ENCODE data around the gene ZFYVE9. TPM values are rescaled to one million over a fixed set of nuclear protein-coding genes. Genes with fewer than 3 reads are reported as not detected.

The ZFYVE9 gene
- polyA plus RNA-seq, 3 donors, result 0.09 TPM; not detected in 2

DNA sequence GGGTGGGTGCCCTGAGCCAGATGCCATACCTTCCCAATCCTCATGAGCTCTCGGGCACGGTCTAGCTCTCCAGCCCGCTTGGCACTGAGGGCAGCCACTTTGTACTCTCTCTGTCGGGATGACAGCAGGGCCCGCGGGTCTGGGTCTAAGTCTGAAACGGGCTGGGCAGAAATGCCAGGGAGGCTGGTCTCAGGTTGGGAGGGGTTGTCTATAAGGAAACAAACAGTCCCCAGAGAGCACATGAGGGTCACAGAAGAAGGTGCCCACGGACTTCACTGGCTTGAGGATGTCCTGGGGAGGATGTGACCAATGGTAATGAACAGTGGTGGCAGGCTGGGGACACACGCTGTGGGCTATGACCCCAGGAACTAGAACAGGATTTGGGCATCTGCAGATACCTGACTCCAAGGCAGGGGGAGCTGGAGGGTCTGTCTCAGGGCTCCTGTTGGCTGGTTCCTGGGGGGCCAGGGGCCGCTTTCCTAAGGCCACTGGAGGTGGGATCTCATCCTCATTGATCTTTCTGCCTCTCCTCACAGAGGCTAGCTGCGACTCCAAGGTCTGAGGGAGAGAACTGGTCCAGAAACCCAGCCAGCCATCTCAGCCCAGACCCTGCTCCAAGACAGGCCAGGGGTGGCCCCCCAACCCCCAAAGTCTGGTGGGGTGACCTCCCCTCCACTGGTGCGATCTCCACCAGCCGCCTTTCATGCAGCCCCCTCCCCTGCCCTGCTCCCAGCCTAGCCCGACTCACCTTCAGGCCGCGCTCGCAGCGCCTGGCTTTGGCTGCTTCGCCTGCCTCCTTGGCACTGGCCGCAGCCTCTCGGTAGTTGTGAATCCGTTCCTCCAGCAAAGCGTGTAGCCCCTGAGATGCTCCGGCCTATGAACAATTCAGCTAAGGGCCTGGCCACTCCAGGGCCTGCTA lies 218.0 kb downstream of the ZFYVE9 start:
- peaks cover 9% of the 10 kb centered on the region for H3K4me1 Mint-ChIP-seq

GRCh38 chr1:52360595-52360968 lies 218.7 kb downstream of the ZFYVE9 start:
- peak overlapping the region in 2 of 7 donors; percentile 38 to 64 for H3K27ac Mint-ChIP-seq
- intact Hi-C loops (cut with micrococcal nuclease), result no loop called here

More for the DNA sequence above, 218.0 kb downstream of the ZFYVE9 start:
- Histone ChIP-seq H3K79me2 (ENCODE audit: insufficient read depth, low read length) (peaks cover 22% of the 10 kb centered on the region), H3K4me2 (replicated peaks; ENCODE audit: extremely low read depth, low read length, poor library complexity, severe bottlenecking) (no peak overlapping the region), H3K27ac (ENCODE audit: low read depth in 1 of 2, low read length in 2 of 2) (no peak overlapping the region), H2AFZ (ENCODE audit: insufficient read depth, low read depth, low read length, poor library complexity, severe bottlenecking) (no peak overlapping the region), H3K4me1 (ENCODE audit: control insufficient read depth in 1 of 2, insufficient read depth in 2 of 2, low read length in 2 of 2) (peaks cover 7 to 8% of the 10 kb centered on the region in 2 donors), H3K4me3 (replicated peaks in 1 of 3; ENCODE audit: low read depth in 2 of 3, low read length in 3 of 3) (no peak overlapping the region), H3K9me3 (replicated peaks in 1 of 2; ENCODE audit: control insufficient read depth in 1 of 2, insufficient read depth in 1 of 2, low read length in 2 of 2) (no peaks in the 10 kb centered on the region), H4K20me1 (ENCODE audit: insufficient read depth, low read length) (peaks cover 12% of the 10 kb centered on the region), H3K9ac (ENCODE audit: insufficient read depth, low read length, poor library complexity, severe bottlenecking) (no peak overlapping the region), H3K36me3 (replicated peaks in 1 of 2; ENCODE audit: control insufficient read depth in 1 of 2, insufficient read depth in 2 of 2, low read length in 2 of 2) (peaks cover 78 to 91% of the 10 kb centered on the region in 2 donors), H3K27me3 (ENCODE audit: control insufficient read depth in 2 of 2, insufficient read depth in 2 of 2, low read length in 2 of 2) (no peaks in the 10 kb centered on the region)
- H3K4me3 Mint-ChIP-seq, result no peak overlapping the region
- peak overlapping the region in 3 of 7 donors; percentile 38 to 58 (median 54) for H3K27ac Mint-ChIP-seq
- peaks cover 0 to 2% (median 0%) of the 10 kb centered on the region in 3 donors for H3K27me3 Mint-ChIP-seq (ENCODE audit: low read depth in 3 of 3)
- intact Hi-C loops (cut with micrococcal nuclease), result no loop called here
- peaks cover 0 to 2% (median 0%) of the 10 kb centered on the region in 7 donors for H3K9me3 Mint-ChIP-seq
- peaks cover 77 to 88% of the 10 kb centered on the region in 2 donors for H3K36me3 Mint-ChIP-seq
- TF ChIP-seq, protein P1, sequence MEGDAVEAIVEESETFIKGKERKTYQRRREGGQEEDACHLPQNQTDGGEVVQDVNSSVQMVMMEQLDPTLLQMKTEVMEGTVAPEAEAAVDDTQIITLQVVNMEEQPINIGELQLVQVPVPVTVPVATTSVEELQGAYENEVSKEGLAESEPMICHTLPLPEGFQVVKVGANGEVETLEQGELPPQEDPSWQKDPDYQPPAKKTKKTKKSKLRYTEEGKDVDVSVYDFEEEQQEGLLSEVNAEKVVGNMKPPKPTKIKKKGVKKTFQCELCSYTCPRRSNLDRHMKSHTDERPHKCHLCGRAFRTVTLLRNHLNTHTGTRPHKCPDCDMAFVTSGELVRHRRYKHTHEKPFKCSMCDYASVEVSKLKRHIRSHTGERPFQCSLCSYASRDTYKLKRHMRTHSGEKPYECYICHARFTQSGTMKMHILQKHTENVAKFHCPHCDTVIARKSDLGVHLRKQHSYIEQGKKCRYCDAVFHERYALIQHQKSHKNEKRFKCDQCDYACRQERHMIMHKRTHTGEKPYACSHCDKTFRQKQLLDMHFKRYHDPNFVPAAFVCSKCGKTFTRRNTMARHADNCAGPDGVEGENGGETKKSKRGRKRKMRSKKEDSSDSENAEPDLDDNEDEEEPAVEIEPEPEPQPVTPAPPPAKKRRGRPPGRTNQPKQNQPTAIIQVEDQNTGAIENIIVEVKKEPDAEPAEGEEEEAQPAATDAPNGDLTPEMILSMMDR (IDR thresholded peaks at IDR 0.05), result no peak
- WGBS (ENCODE audit: insufficient coverage), result 99% methylated on average over 17 of the region's 24 CpGs
- DNase-seq, result no peak

More at GRCh38 chr1:52360595-52360968, 218.7 kb downstream of the ZFYVE9 start:
- Mint-ChIP-seq H3K36me3 (peaks cover 71 to 82% of the 10 kb centered on the region in 2 donors), H3K9me3 (peaks cover 0 to 2% (median 0%) of the 10 kb centered on the region in 7 donors), H3K4me3 (no peak overlapping the region), H3K4me1 (peaks cover 15% of the 10 kb centered on the region), H3K27me3 (ENCODE audit: low read depth in 3 of 3) (peaks cover 0 to 2% (median 0%) of the 10 kb centered on the region in 3 donors)
- H3K27me3 ChIP-seq (ENCODE audit: control insufficient read depth in 2 of 2, insufficient read depth in 2 of 2, low read length in 2 of 2), result no peaks in the 10 kb centered on the region
- H3K9ac ChIP-seq (ENCODE audit: insufficient read depth, low read length, poor library complexity, severe bottlenecking), result no peak overlapping the region
- no peak overlapping the region for H3K4me3 ChIP-seq (replicated peaks in 1 of 3; ENCODE audit: low read depth in 2 of 3, low read length in 3 of 3)
- no peak overlapping the region for H3K27ac ChIP-seq (ENCODE audit: low read depth in 1 of 2, low read length in 2 of 2)
- TF ChIP-seq, protein P1 (IDR thresholded peaks at IDR 0.05), result no peak
- WGBS (ENCODE audit: insufficient coverage), result 100% methylated on average over 6 of the region's 7 CpGs
- no peak overlapping the region for H2AFZ ChIP-seq (ENCODE audit: insufficient read depth, low read depth, low read length, poor library complexity, severe bottlenecking)
- H3K36me3 ChIP-seq (replicated peaks in 1 of 2; ENCODE audit: control insufficient read depth in 1 of 2, insufficient read depth in 2 of 2, low read length in 2 of 2), result peaks cover 72 to 84% of the 10 kb centered on the region in 2 donors
- H3K4me2 ChIP-seq (replicated peaks; ENCODE audit: extremely low read depth, low read length, poor library complexity, severe bottlenecking), result no peak overlapping the region
- no peaks in the 10 kb centered on the region for H3K9me3 ChIP-seq (replicated peaks in 1 of 2; ENCODE audit: control insufficient read depth in 1 of 2, insufficient read depth in 1 of 2, low read length in 2 of 2)
- DNase-seq, result no peak
- H4K20me1 ChIP-seq (ENCODE audit: insufficient read depth, low read length), result peaks cover 13% of the 10 kb centered on the region
- H3K79me2 ChIP-seq (ENCODE audit: insufficient read depth, low read length), result peaks cover 29% of the 10 kb centered on the region
- peaks cover 13 to 15% of the 10 kb centered on the region in 2 donors for H3K4me1 ChIP-seq (ENCODE audit: control insufficient read depth in 1 of 2, insufficient read depth in 2 of 2, low read length in 2 of 2)
